ENCODE measurements around the gene SND1.

Gene SND1

DNA sequence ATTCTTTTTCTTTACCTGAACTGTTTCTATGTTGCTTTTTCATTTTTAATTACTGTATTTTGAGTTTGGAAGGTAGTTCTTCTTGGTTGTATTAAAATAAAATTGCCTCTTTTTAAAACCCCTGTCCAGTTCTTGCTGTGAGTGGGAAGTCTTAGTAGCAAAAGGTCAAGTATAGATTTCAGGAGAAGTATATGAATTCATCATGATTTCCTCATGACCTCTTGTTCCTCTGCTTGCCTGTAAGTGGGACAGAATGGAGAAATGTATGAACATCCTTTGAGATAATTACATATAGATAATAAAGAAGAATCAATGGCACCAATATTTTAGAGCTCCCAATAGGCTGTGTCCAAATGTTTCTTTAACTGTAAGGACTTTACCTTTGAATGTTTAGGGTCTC lies 253.0 kb downstream of the SND1 start:
- Histone ChIP-seq H3K36me3 (ENCODE audit: control insufficient read depth, insufficient read depth, low read length) (peaks cover 3% of the 10 kb centered on the region), H3K27me3 (replicated peaks; ENCODE audit: control insufficient read depth, insufficient read depth, low read length, poor library complexity, severe bottlenecking) (no peaks in the 10 kb centered on the region), H3K9me3 (ENCODE audit: control insufficient read depth, low read length) (no peaks in the 10 kb centered on the region), H3K27ac (ENCODE audit: insufficient read depth, low read length, poor library complexity, severe bottlenecking) (no peak overlapping the region), H3K4me1 (ENCODE audit: control insufficient read depth, insufficient read depth, low read length, poor library complexity, severe bottlenecking) (no peaks in the 10 kb centered on the region), H3K4me3 (ENCODE audit: insufficient read depth, low read depth, low read length, poor library complexity, severe bottlenecking) (no peak overlapping the region)
- DNase-seq: no peak

DNA sequence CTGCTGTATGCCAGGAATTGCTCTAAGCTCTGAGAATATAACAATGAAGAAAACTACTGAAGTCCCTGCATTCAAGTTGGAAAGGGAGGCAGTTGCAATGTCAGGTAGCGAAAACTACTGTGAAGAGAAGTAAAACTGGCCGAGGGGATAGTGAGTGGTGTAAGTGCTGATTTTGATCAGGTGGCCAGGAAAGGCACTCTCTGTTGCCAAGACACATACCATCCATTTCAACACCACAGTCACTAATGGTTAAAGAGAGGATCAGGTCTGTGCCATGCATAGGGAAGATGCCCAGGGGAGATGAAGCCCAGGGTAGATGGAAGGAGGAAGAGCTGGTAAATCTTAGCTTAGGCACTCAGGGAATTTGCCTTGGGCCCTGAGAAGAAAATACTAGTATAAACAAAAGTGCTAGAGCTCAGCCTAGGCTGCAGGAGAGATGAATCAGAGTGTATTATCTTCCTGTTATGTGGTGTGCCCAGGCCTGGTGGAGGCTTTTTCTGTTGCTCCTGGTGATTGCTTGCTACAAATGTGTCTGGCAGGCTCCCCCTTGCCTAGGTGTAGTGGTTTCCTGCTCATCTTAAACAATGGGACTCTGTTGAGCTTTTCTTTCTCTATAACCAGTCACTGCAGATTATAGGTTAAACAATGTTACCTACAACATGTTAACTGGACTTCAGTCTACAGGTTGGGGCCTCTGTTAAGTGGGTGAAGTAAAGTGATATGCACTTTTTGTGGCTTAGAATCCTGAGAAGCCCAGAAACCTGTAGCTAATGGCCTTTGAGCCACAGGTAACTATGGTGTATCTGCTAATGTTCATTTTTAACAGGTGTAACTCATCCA lies 253.7 kb downstream of the SND1 start:
- H3K27ac ChIP-seq (ENCODE audit: insufficient read depth, low read length, poor library complexity, severe bottlenecking): no peak overlapping the region
- no peaks in the 10 kb centered on the region for H3K4me1 ChIP-seq (ENCODE audit: control insufficient read depth, insufficient read depth, low read length, poor library complexity, severe bottlenecking)
- H3K27me3 ChIP-seq (replicated peaks; ENCODE audit: control insufficient read depth, insufficient read depth, low read length, poor library complexity, severe bottlenecking): no peaks in the 10 kb centered on the region
- DNase-seq: no peak
- H3K9me3 ChIP-seq (ENCODE audit: control insufficient read depth, low read length): no peaks in the 10 kb centered on the region
- H3K36me3 ChIP-seq (ENCODE audit: control insufficient read depth, insufficient read depth, low read length): peaks cover 3% of the 10 kb centered on the region
- no peak overlapping the region for H3K4me3 ChIP-seq (ENCODE audit: insufficient read depth, low read depth, low read length, poor library complexity, severe bottlenecking)

DNA sequence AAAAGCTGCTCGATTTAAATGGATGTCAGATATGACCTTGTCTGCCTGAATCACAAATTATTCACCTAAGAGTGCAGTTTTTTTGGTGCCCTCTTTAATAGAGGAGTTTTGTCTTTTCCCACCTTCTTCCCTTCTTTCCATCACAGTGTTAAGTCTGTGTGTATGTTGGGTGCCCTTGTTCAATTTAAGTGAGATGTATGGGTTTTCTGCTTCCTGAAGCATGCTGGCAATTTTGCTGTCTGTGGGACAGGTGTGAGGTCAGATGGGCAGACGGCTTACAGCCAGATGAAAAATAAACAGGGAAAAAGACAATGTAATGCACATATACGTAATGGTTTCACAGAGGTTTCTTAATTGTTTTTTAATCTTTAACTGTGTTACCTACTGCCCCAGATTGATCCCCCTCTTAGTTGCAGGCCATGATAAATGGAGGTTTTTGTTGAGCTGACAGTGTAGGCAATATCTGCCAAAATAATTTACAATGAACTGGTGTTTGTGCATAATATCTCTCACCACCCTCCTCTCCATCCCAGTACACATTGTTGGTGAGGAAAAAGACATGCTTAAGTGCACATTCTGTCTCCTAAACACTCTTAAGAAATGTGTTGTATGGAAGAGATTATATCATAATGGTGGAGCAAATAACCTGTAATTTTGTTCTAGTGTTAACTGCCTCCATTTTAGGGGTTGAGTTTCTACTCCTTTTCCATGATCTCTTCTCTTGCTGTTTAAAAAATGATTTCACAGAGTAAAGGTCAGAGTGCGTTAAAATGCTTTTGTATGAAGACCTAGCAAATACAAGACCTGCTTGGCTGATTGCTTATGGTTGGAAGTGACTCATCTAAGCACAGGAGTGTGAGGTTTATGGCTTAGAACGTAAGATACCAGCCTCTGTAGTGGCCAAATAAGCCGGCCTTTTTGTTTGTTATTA lies 255.4 kb downstream of the SND1 start:
- DNase-seq: no peak
- H3K36me3 ChIP-seq (ENCODE audit: control insufficient read depth, insufficient read depth, low read length): peaks cover 3% of the 10 kb centered on the region
- no peak overlapping the region for H3K4me3 ChIP-seq (ENCODE audit: insufficient read depth, low read depth, low read length, poor library complexity, severe bottlenecking)
- no peak overlapping the region for H3K27ac ChIP-seq (ENCODE audit: insufficient read depth, low read length, poor library complexity, severe bottlenecking)
- no peaks in the 10 kb centered on the region for H3K4me1 ChIP-seq (ENCODE audit: control insufficient read depth, insufficient read depth, low read length, poor library complexity, severe bottlenecking)
- no peaks in the 10 kb centered on the region for H3K27me3 ChIP-seq (replicated peaks; ENCODE audit: control insufficient read depth, insufficient read depth, low read length, poor library complexity, severe bottlenecking)
- no peaks in the 10 kb centered on the region for H3K9me3 ChIP-seq (ENCODE audit: control insufficient read depth, low read length)

DNA sequence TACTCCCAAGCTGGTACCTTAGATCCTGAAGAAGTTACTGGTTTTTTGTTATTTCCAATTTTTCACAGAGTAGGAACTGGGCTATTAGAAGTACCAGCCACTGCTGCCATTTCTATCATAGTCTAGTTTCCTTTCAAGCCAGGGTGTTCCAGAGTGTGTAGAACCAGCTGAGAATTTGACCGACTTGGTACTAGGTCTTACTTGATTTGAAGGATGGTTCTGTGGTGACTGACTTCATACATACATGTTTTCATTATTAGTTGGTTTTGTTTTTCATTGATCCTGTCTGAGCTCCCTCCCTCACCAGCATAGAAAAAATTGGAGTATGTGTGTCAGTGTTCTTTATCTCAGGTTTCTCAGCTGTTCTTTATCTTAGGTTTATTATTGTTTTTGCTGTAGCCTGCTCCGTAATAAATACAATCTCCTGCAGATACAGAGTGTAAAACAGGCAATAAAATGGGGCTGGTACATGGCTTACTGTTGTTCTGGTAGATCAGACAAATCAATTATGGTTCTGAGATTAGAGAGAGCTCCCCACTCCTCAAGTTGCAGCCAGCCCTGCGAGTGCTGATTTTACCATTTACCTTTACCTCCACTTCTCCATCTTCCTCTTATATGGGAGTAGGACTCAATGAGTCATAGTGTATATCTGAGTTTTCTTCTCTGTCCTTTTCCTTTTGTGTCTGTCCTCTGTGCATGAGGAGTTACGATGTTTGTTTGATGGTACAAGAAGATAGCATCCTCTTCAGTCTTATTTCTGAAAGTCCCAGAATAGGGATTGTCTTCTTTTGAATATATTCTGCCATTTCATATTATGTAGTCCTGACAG lies 256.6 kb downstream of the SND1 start:
- no peaks in the 10 kb centered on the region for H3K4me1 ChIP-seq (ENCODE audit: control insufficient read depth, insufficient read depth, low read length, poor library complexity, severe bottlenecking)
- no peak overlapping the region for H3K27ac ChIP-seq (ENCODE audit: insufficient read depth, low read length, poor library complexity, severe bottlenecking)
- H3K9me3 ChIP-seq (ENCODE audit: control insufficient read depth, low read length): no peaks in the 10 kb centered on the region
- H3K36me3 ChIP-seq (ENCODE audit: control insufficient read depth, insufficient read depth, low read length): peaks cover 3% of the 10 kb centered on the region
- H3K4me3 ChIP-seq (ENCODE audit: insufficient read depth, low read depth, low read length, poor library complexity, severe bottlenecking): no peak overlapping the region
- H3K27me3 ChIP-seq (replicated peaks; ENCODE audit: control insufficient read depth, insufficient read depth, low read length, poor library complexity, severe bottlenecking): no peaks in the 10 kb centered on the region
- no peak for DNase-seq

DNA sequence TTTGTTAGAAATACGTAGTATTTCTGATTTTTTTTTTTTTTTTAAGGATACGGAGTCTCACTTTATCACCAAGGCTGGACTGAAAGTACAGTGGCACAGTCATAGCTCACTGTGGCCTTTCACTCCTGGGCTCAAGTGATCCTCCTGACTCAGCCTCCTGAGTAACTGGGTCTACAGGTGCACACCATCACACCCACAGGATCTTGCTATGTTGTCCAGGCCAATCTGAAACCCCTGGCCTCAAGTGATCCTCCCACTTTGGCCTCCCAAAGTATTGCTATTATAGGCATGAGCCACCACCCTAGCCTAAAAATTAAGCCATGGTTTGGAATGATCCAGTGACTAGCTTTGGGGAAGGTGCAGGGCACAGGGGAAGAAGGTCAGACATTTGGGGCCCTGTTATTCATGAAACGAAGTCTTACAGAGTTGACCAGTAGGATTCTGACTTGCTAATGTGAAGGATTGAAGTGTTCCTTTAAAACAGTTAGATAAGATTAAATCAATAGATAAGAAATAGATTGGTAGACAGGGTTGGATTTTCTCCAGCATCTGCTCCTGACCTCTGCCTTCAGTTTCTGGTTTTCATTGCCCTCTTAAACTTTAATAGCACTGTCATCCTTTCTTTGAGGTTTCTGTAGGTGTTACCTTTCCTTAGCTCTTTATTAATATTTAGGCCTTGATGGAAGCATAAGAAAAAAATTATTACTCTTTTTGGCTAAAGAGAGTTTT lies 257.6 kb downstream of the SND1 start:
- Histone ChIP-seq H3K27ac (ENCODE audit: insufficient read depth, low read length, poor library complexity, severe bottlenecking) (no peak overlapping the region), H3K27me3 (replicated peaks; ENCODE audit: control insufficient read depth, insufficient read depth, low read length, poor library complexity, severe bottlenecking) (no peaks in the 10 kb centered on the region), H3K36me3 (ENCODE audit: control insufficient read depth, insufficient read depth, low read length) (peaks cover 3% of the 10 kb centered on the region), H3K4me3 (ENCODE audit: insufficient read depth, low read depth, low read length, poor library complexity, severe bottlenecking) (no peak overlapping the region), H3K9me3 (ENCODE audit: control insufficient read depth, low read length) (no peaks in the 10 kb centered on the region), H3K4me1 (ENCODE audit: control insufficient read depth, insufficient read depth, low read length, poor library complexity, severe bottlenecking) (no peaks in the 10 kb centered on the region)
- DNase-seq: no peak

DNA sequence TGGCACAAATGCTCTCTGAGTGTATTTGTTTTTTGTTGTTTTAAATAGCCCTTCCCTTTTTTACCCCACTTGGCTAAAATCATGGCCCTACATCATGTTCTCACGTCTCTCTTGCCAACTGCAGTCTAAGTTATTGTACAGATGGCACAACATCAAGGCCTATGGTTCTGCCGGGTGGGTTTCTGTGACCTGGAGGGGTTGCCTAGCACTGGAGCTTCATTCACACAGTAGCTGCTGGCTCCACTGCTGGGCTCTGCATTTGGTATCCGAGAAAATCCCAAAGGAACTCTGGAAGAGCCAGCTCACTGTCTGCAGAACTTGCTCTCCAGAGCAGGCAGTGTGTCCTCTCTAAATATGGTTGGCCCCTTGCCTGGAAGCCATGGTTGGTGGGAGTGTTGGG lies 258.7 kb downstream of the SND1 start:
- Histone ChIP-seq H3K4me1 (ENCODE audit: control insufficient read depth, insufficient read depth, low read length, poor library complexity, severe bottlenecking) (no peaks in the 10 kb centered on the region), H3K9me3 (ENCODE audit: control insufficient read depth, low read length) (no peaks in the 10 kb centered on the region), H3K27ac (ENCODE audit: insufficient read depth, low read length, poor library complexity, severe bottlenecking) (no peak overlapping the region), H3K4me3 (ENCODE audit: insufficient read depth, low read depth, low read length, poor library complexity, severe bottlenecking) (no peak overlapping the region), H3K36me3 (ENCODE audit: control insufficient read depth, insufficient read depth, low read length) (peaks cover 3% of the 10 kb centered on the region), H3K27me3 (replicated peaks; ENCODE audit: control insufficient read depth, insufficient read depth, low read length, poor library complexity, severe bottlenecking) (no peaks in the 10 kb centered on the region)
- no peak for DNase-seq

DNA sequence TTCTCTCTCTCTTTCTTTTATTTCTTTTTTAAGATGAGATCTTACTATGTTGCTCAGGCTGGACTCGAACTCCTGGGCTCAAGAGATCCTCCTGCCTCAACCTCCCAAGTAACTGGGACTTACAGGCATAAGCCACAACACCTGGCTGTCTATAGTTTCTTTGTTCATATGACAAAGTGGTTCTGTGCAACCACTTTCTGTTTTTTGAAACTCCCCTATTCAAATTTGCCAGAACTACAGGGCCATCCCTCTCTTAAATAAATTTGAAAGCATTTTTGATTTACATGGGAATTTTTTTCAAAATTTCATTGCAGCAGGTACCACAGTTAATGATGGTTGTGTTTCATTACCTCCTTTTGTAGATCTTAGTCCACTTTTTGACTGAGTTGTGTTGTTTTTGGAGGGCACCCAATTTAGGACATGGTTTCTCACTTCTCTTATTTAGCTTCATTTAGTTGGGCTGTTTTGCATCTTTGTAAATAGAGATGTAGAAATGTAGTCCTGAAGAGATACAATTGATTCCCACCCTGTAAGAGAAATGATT lies 260.0 kb downstream of the SND1 start:
- Histone ChIP-seq H3K4me3 (ENCODE audit: insufficient read depth, low read depth, low read length, poor library complexity, severe bottlenecking) (no peak overlapping the region), H3K4me1 (ENCODE audit: control insufficient read depth, insufficient read depth, low read length, poor library complexity, severe bottlenecking) (no peaks in the 10 kb centered on the region), H3K27me3 (replicated peaks; ENCODE audit: control insufficient read depth, insufficient read depth, low read length, poor library complexity, severe bottlenecking) (no peaks in the 10 kb centered on the region), H3K36me3 (ENCODE audit: control insufficient read depth, insufficient read depth, low read length) (peaks cover 2% of the 10 kb centered on the region), H3K9me3 (ENCODE audit: control insufficient read depth, low read length) (no peaks in the 10 kb centered on the region), H3K27ac (ENCODE audit: insufficient read depth, low read length, poor library complexity, severe bottlenecking) (no peak overlapping the region)
- DNase-seq: no peak

DNA sequence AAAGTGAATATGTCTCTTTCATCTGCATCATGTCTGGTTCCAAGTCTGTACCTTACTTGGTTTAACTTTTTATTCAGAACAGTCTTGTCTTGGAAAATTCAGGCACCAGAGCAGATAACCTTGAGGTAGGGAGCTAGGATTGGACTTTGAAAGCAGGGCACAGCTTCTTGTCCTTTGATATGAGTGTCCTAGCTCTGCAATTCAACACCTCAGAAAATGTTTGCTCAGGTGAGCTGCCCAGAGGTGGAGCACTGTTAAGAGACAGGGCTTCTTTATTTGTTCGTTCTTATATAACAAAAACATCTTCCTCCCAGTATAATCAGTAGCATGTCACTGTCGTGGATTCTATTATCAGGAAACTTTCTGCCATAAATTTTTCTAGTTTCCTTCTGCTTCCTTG lies 260.9 kb downstream of the SND1 start:
- H3K9me3 ChIP-seq (ENCODE audit: control insufficient read depth, low read length): no peaks in the 10 kb centered on the region
- H3K4me1 ChIP-seq (ENCODE audit: control insufficient read depth, insufficient read depth, low read length, poor library complexity, severe bottlenecking): no peaks in the 10 kb centered on the region
- no peaks in the 10 kb centered on the region for H3K27me3 ChIP-seq (replicated peaks; ENCODE audit: control insufficient read depth, insufficient read depth, low read length, poor library complexity, severe bottlenecking)
- H3K4me3 ChIP-seq (ENCODE audit: insufficient read depth, low read depth, low read length, poor library complexity, severe bottlenecking): no peak overlapping the region
- H3K27ac ChIP-seq (ENCODE audit: insufficient read depth, low read length, poor library complexity, severe bottlenecking): no peak overlapping the region
- H3K36me3 ChIP-seq (ENCODE audit: control insufficient read depth, insufficient read depth, low read length): no peaks in the 10 kb centered on the region
- no peak for DNase-seq

DNA sequence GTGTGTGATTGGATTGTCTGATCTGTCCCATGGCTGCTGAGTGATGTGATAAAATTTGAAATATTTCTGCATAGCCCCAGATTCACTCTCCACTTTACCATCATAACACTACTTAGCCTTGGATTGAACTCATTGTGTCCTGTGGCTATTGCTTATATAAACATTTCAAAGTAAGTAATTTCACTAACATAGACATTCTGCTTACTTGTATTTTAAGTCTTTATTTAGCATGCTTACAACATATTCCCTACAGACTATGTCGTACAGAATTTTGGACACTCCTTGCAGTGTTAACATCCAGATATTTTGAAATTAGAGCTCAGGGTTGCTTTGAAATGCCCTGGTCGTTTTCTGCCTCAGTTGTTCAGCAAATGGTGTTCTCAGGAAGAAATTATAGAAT lies 261.7 kb downstream of the SND1 start:
- no peak for DNase-seq
- Histone ChIP-seq H3K9me3 (ENCODE audit: control insufficient read depth, low read length) (no peaks in the 10 kb centered on the region), H3K27me3 (replicated peaks; ENCODE audit: control insufficient read depth, insufficient read depth, low read length, poor library complexity, severe bottlenecking) (no peaks in the 10 kb centered on the region), H3K36me3 (ENCODE audit: control insufficient read depth, insufficient read depth, low read length) (no peaks in the 10 kb centered on the region), H3K4me1 (ENCODE audit: control insufficient read depth, insufficient read depth, low read length, poor library complexity, severe bottlenecking) (no peaks in the 10 kb centered on the region), H3K4me3 (ENCODE audit: insufficient read depth, low read depth, low read length, poor library complexity, severe bottlenecking) (no peak overlapping the region), H3K27ac (ENCODE audit: insufficient read depth, low read length, poor library complexity, severe bottlenecking) (no peak overlapping the region)
